ENCODE results near the gene FYCO1.
"Not testable (repeated sequence)": the region's sequence is repeated elsewhere in the genome, so short reads cannot be mapped to it uniquely, and the experiment has no call there.

Gene FYCO1

GRCh38 chr3:45995236-45996192 lies at the start of gene FYCO1:
Gene FYCO1, minus strand, starts transcription at chr3:45995824. Its CDS starts 10,914 bp downstream, at chr3:45984910.
- in situ Hi-C loops (cut with MboI; ENCODE audit: low sequenced_read_pairs), result no loop called here

GRCh38 chr3:46038916-46039315 lies 43.3 kb upstream of the FYCO1 start:
- in situ Hi-C loops (cut with MboI; ENCODE audit: low sequenced_read_pairs), result no loop called here

GRCh38 chr3:46038071-46038470 lies 42.4 kb upstream of the FYCO1 start:
- in situ Hi-C loops (cut with MboI; ENCODE audit: low sequenced_read_pairs), result not testable (repeated sequence)

GRCh38 chr3:46036191-46036590 lies 40.6 kb upstream of the FYCO1 start:
- in situ Hi-C loops (cut with MboI; ENCODE audit: low sequenced_read_pairs), result no loop called here

GRCh38 chr3:46031747-46032146 lies 36.1 kb upstream of the FYCO1 start:
- in situ Hi-C loops (cut with MboI; ENCODE audit: low sequenced_read_pairs), result no loop called here

GRCh38 chr3:46031269-46031668 lies 35.6 kb upstream of the FYCO1 start:
- in situ Hi-C loops (cut with MboI; ENCODE audit: low sequenced_read_pairs), result no loop called here

- in situ Hi-C loops (cut with MboI; ENCODE audit: low sequenced_read_pairs), result no loop called here
Observed at GRCh38 chr3:46030626-46031025, 35.0 kb upstream of the FYCO1 start.

- in situ Hi-C loops (cut with MboI; ENCODE audit: low sequenced_read_pairs), result no loop called here
Observed at GRCh38 chr3:46029953-46030543, 34.4 kb upstream of the FYCO1 start.

- in situ Hi-C loops (cut with MboI; ENCODE audit: low sequenced_read_pairs), result no loop called here
Observed at GRCh38 chr3:46027736-46028397, 32.2 kb upstream of the FYCO1 start.

GRCh38 chr3:46027021-46027705 lies 31.5 kb upstream of the FYCO1 start, which contains the start of gene XCR1:
Gene XCR1, minus strand, starts transcription at chr3:46027483. Its CDS starts 5,536 bp downstream, at chr3:46021947.
- in situ Hi-C loops (cut with MboI; ENCODE audit: low sequenced_read_pairs), result no loop called here

GRCh38 chr3:46025139-46025538 lies 29.5 kb upstream of the FYCO1 start:
- in situ Hi-C loops (cut with MboI; ENCODE audit: low sequenced_read_pairs), result no loop called here

- in situ Hi-C loops (cut with MboI; ENCODE audit: low sequenced_read_pairs), result no loop called here
Observed at GRCh38 chr3:46024131-46024530, 28.5 kb upstream of the FYCO1 start.

GRCh38 chr3:46022909-46023785 lies 27.5 kb upstream of the FYCO1 start:
- in situ Hi-C loops (cut with MboI; ENCODE audit: low sequenced_read_pairs), result no loop called here

GRCh38 chr3:46021516-46021915 lies 25.9 kb upstream of the FYCO1 start:
- in situ Hi-C loops (cut with MboI; ENCODE audit: low sequenced_read_pairs), result no loop called here

- in situ Hi-C loops (cut with MboI; ENCODE audit: low sequenced_read_pairs), result no loop called here
Observed at GRCh38 chr3:46020766-46021510, 25.3 kb upstream of the FYCO1 start.

GRCh38 chr3:46019707-46020106 lies 24.1 kb upstream of the FYCO1 start:
- in situ Hi-C loops (cut with MboI; ENCODE audit: low sequenced_read_pairs), result no loop called here

GRCh38 chr3:46017720-46018119 lies 22.1 kb upstream of the FYCO1 start:
- in situ Hi-C loops (cut with MboI; ENCODE audit: low sequenced_read_pairs), result no loop called here

GRCh38 chr3:46013316-46014094 lies 17.9 kb upstream of the FYCO1 start:
- in situ Hi-C loops (cut with MboI; ENCODE audit: low sequenced_read_pairs), result no loop called here

- in situ Hi-C loops (cut with MboI; ENCODE audit: low sequenced_read_pairs), result no loop called here
Observed at GRCh38 chr3:46012246-46012645, 16.6 kb upstream of the FYCO1 start.

All from HL-60/S4 (cell line).